Measurements from ENCODE around the gene PDE4D.

PDE4D gene

GRCh38 chr5:59712836-59713497 lies 180.6 kb downstream of the PDE4D start:
- Histone ChIP-seq H3K36me3 (no peaks in the 10 kb centered on the region), H3K9me3 (no peaks in the 10 kb centered on the region), H3K27me3 (no peaks in the 10 kb centered on the region), H3K4me1 (peaks cover 0 to 25% (median 0%) of the 10 kb centered on the region in 4 donors), H3K27ac (no peak overlapping the region), H3K4me3 (no peak overlapping the region)
- intact Hi-C loops (cut with DNase I; ENCODE audit: low total_unique reads), result no loop called here
- no peak for DNase-seq
- no peak for TF ChIP-seq CTCF (IDR thresholded peaks at IDR 0.05)

- DNase-seq, result no peak
- no peaks in the 10 kb centered on the region for H3K27me3 ChIP-seq
- H3K9me3 ChIP-seq, result no peaks in the 10 kb centered on the region
- peaks cover 0 to 25% (median 0%) of the 10 kb centered on the region in 4 donors for H3K4me1 ChIP-seq
- no peak overlapping the region for H3K27ac ChIP-seq
- no peak overlapping the region for H3K4me3 ChIP-seq
- no peak for TF ChIP-seq CTCF (IDR thresholded peaks at IDR 0.05)
- no peaks in the 10 kb centered on the region for H3K36me3 ChIP-seq
- intact Hi-C loops (cut with DNase I; ENCODE audit: low total_unique reads), result no loop called here
These were observed 182.2 kb downstream of the PDE4D start for GRCh38 chr5:59711310-59711709.

- intact Hi-C loops (cut with DNase I; ENCODE audit: low total_unique reads), result no loop called here
- TF ChIP-seq CTCF (IDR thresholded peaks at IDR 0.05), result no peak
- Histone ChIP-seq H3K4me3 (no peak overlapping the region), H3K4me1 (peaks cover 0 to 25% (median 0%) of the 10 kb centered on the region in 4 donors), H3K27ac (no peak overlapping the region), H3K9me3 (no peaks in the 10 kb centered on the region), H3K36me3 (no peaks in the 10 kb centered on the region), H3K27me3 (no peaks in the 10 kb centered on the region)
- no peak for DNase-seq
These were observed 183.7 kb downstream of the PDE4D start for GRCh38 chr5:59709846-59710245.

GRCh38 chr5:59709346-59709821 lies 184.1 kb downstream of the PDE4D start:
- H3K27me3 ChIP-seq, result no peaks in the 10 kb centered on the region
- TF ChIP-seq CTCF (IDR thresholded peaks at IDR 0.05), result no peak
- no peak overlapping the region for H3K27ac ChIP-seq
- no peaks in the 10 kb centered on the region for H3K9me3 ChIP-seq
- peaks cover 0 to 25% (median 0%) of the 10 kb centered on the region in 4 donors for H3K4me1 ChIP-seq
- no peak for DNase-seq
- no peak overlapping the region for H3K4me3 ChIP-seq
- intact Hi-C loops (cut with DNase I; ENCODE audit: low total_unique reads), result no loop called here
- no peaks in the 10 kb centered on the region for H3K36me3 ChIP-seq

GRCh38 chr5:59704936-59705335 lies 188.6 kb downstream of the PDE4D start:
- no peaks in the 10 kb centered on the region for H3K36me3 ChIP-seq
- H3K4me3 ChIP-seq, result no peak overlapping the region
- no peaks in the 10 kb centered on the region for H3K27me3 ChIP-seq
- no peaks in the 10 kb centered on the region for H3K9me3 ChIP-seq
- H3K4me1 ChIP-seq, result peaks cover 0 to 11% (median 0%) of the 10 kb centered on the region in 4 donors
- intact Hi-C loops (cut with DNase I; ENCODE audit: low total_unique reads), result no loop called here
- H3K27ac ChIP-seq, result no peak overlapping the region
- no peak for TF ChIP-seq CTCF (IDR thresholded peaks at IDR 0.05)
- DNase-seq, result no peak

Data from tibial artery (tissue), 4 donors.